ENCODE results near the gene DAZAP2.

GRCh38 chr12:51244269-51244668 lies 5.6 kb downstream of the DAZAP2 start:
- TF ChIP-seq, protein P1, sequence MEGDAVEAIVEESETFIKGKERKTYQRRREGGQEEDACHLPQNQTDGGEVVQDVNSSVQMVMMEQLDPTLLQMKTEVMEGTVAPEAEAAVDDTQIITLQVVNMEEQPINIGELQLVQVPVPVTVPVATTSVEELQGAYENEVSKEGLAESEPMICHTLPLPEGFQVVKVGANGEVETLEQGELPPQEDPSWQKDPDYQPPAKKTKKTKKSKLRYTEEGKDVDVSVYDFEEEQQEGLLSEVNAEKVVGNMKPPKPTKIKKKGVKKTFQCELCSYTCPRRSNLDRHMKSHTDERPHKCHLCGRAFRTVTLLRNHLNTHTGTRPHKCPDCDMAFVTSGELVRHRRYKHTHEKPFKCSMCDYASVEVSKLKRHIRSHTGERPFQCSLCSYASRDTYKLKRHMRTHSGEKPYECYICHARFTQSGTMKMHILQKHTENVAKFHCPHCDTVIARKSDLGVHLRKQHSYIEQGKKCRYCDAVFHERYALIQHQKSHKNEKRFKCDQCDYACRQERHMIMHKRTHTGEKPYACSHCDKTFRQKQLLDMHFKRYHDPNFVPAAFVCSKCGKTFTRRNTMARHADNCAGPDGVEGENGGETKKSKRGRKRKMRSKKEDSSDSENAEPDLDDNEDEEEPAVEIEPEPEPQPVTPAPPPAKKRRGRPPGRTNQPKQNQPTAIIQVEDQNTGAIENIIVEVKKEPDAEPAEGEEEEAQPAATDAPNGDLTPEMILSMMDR (optimal IDR thresholded peaks at IDR 0.05 in 1 of 3, IDR thresholded peaks at IDR 0.05 in 1 of 3, conservative IDR thresholded peaks at IDR 0.05 in 1 of 3; ENCODE audit: extremely low read depth in 1 of 3, insufficient read depth in 2 of 3, low read length in 3 of 3), result no peak
- TF ChIP-seq EZH2 (IDR thresholded peaks at IDR 0.05; ENCODE audit: low read length), result no peak

Data from keratinocyte (primary cell).